Measurements from ENCODE around the gene HCK.

The HCK gene

DNA sequence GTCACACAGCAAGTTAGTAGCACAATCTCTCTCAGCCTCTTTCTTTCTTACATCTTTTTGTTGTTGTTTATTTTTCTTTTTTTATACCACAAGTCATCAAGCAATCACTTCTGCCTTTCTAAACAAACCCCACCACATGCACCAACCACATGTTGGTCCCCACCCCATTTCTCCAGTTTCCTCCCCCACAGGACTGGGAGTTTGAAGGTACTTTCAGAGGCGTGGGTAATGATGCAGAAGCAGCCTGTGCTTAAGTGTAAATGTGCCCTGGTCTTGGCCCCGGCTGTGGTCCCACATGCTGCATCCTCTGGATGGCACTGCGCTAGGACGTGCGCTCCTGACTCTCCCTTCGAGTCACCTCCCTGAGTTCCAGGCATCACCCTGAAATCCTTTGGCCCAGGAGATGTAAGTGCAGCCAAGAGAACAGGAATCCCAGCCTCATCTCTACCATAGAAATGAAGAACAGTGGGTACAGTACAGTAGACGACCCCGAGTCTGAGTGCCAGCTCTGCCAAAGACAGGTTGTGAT lies 5.7 kb downstream of the HCK start:
- TF ChIP-seq, protein P1, sequence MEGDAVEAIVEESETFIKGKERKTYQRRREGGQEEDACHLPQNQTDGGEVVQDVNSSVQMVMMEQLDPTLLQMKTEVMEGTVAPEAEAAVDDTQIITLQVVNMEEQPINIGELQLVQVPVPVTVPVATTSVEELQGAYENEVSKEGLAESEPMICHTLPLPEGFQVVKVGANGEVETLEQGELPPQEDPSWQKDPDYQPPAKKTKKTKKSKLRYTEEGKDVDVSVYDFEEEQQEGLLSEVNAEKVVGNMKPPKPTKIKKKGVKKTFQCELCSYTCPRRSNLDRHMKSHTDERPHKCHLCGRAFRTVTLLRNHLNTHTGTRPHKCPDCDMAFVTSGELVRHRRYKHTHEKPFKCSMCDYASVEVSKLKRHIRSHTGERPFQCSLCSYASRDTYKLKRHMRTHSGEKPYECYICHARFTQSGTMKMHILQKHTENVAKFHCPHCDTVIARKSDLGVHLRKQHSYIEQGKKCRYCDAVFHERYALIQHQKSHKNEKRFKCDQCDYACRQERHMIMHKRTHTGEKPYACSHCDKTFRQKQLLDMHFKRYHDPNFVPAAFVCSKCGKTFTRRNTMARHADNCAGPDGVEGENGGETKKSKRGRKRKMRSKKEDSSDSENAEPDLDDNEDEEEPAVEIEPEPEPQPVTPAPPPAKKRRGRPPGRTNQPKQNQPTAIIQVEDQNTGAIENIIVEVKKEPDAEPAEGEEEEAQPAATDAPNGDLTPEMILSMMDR (IDR thresholded peaks at IDR 0.05; ENCODE audit: control insufficient read depth, insufficient read depth, low read depth, low read length, missing control alignments), result no peak
- no peak for DNase-seq (ENCODE audit: low read depth)
- no peak overlapping the region for H3K4me3 ChIP-seq (ENCODE audit: control insufficient read depth, low read depth, low read length)

DNA sequence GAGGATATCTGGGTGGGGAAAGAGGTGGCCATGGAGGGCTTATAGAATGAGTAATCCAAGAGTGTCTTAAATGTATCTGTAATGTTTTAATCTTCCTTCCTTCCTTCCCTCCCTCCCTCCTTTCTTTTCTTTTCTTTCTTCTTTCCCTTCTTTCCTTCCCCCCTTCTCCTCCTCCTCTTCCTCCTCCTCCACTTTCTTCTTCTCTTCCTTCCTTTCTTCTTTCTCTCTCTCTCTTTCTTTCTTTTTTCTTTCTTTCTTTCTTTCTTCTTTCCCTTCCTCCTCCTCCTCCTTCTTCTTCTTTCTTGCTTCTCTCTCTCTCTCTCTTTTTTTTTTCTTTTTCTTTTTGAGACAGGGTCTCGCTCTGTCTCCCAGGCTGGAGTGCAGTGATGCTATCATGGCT lies 7.1 kb downstream of the HCK start:
- no peak for DNase-seq (ENCODE audit: low read depth)
- TF ChIP-seq, protein P1 (IDR thresholded peaks at IDR 0.05; ENCODE audit: control insufficient read depth, insufficient read depth, low read depth, low read length, missing control alignments), result no peak
- no peak overlapping the region for H3K4me3 ChIP-seq (ENCODE audit: control insufficient read depth, low read depth, low read length)

DNA sequence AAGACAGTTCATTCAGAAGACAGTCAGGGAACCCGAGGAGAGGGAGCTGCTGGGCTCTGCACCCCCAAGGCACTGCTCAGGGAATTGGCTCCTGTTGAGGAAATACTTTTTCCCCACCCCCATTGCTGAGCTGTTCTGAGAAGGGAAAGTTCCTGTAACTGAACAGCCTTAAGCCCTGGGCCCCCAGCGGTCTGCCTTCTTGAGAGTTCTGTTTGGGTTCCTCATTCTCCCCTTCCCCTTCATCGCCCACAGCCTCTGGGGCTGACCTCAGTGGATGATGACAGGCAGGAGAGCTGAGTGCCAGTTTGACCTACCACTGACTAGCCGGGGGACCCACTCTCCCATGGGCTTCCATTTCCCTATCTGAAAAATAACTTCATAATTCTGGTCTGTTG lies 10.7 kb downstream of the HCK start:
- DNase-seq (ENCODE audit: low read depth), result no peak
- H3K4me3 ChIP-seq (ENCODE audit: control insufficient read depth, low read depth, low read length), result no peak overlapping the region
- TF ChIP-seq, protein P1 (IDR thresholded peaks at IDR 0.05; ENCODE audit: control insufficient read depth, insufficient read depth, low read depth, low read length, missing control alignments), result no peak

DNA sequence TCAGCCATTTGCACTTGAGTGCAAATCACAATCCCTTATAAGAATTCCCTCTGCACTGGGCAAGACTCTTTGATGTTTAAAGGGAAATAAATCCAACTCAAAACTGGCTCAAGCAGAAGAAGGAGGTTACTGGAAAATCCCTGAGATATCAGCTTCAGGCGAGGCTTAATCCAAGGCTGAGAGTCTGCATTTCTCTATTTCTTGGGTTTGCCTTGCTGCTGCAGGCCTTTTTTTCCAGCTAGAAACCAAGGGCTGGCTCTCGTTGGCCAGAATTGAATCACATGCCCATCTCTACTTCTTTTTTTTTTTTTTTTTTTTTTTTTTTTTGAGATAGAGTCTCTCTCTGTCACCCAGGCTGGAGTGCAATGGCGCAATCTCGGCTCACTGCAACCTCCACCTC lies 11.7 kb downstream of the HCK start:
- DNase-seq (ENCODE audit: low read depth), result no peak
- no peak overlapping the region for H3K4me3 ChIP-seq (ENCODE audit: control insufficient read depth, low read depth, low read length)
- TF ChIP-seq, protein P1 (IDR thresholded peaks at IDR 0.05; ENCODE audit: control insufficient read depth, insufficient read depth, low read depth, low read length, missing control alignments), result no peak

DNA sequence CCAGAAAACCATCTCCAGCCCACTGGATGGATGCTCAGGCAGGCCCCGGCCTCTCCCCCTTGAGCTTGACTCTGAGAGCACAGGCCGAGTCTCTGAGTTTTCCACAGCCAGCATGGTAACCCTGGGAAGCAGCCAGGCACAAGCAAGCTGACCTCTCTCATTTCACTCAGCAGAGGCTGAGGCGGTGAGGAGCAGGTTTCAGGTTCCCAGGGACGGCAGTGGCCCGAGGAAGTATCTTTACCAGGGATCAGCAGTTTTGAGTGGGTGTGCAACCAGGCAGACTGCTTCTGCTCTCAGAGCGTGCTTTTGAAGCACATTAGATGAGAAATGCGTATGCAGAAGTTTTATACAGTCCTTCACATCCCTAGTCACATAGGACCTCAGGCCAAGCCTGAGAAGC lies 12.6 kb downstream of the HCK start:
- H3K4me3 ChIP-seq (ENCODE audit: control insufficient read depth, low read depth, low read length), result no peak overlapping the region
- TF ChIP-seq, protein P1 (IDR thresholded peaks at IDR 0.05; ENCODE audit: control insufficient read depth, insufficient read depth, low read depth, low read length, missing control alignments), result no peak
- DNase-seq (ENCODE audit: low read depth), result no peak

DNA sequence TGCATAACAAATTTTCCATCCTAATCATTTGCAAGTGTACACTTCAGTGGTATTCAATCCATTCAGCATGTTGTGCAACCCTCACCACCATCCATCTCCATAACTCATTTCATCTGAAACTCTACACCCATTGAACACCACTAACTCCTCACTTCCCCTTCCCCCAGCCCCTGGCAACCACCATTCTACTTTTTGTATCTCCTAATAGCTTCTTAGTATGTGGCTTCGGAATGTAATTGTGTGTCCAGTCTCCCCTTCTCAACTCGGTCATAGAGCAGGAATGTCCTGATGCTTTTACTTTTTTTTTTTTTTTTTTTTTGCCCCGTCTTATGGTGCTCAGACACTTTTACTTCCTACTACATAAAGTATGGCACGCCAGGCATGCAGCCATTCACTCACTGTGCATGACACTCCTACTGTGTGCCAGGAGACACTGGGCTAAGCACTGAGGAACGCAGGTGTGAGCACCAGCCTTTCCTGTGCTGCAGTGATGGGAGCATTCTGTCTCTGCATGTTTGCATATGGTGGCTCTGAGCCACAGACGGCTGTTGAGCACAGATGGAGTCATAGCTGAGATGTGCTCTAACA lies 15.3 kb downstream of the HCK start:
- DNase-seq (ENCODE audit: low read depth), result peak; percentile 88
- no peak overlapping the region for H3K4me3 ChIP-seq (ENCODE audit: control insufficient read depth, low read depth, low read length)
- TF ChIP-seq, protein P1 (IDR thresholded peaks at IDR 0.05; ENCODE audit: control insufficient read depth, insufficient read depth, low read depth, low read length, missing control alignments), result no peak
